ENCODE measurements around the gene CNTN3.

GRCh38 chr3:74640211-74640610, 25.8 kb upstream of the CNTN3 start:
- TF ChIP-seq POLR2A (IDR thresholded peaks at IDR 0.05; ENCODE audit: extremely low read depth, insufficient read length) (no peak), CTCF (IDR thresholded peaks at IDR 0.05; ENCODE audit: low read depth, low read length) (no peak)
